Hair follicular keratinocyte (primary cell): ENCODE data around the gene PRDM10. TPM values are rescaled to one million over a fixed set of nuclear protein-coding genes. Genes with fewer than 3 reads are reported as not detected.

Source experiments
- total RNA-seq: library from RNA; depleted of rRNA; stranded (reverse); fragments of >200 nt; gene quantifications from 2 replicates; pipeline ENCODE4 v1.2.3, GENCODE V29; 2015

PRDM10 gene
- 4.0 and 5.3 TPM in 2 replicates for total RNA-seq

GRCh38 chr11:130002352-130002845 lies at the start of gene PRDM10:
Gene PRDM10 (minus strand): TSS chr11:130002835. CDS start chr11:129960964, 41,871 bp downstream.

GRCh38 chr11:129895126-129896041 lies 107.3 kb downstream of the PRDM10 start, which contains the start of gene NFRKB:
Gene NFRKB (minus strand): TSS chr11:129895578. CDS start chr11:129892849, 2,729 bp downstream.

Other genes starting within 250 kb of the PRDM10 start
- gene TMEM45B, start 187.0 kb downstream of the PRDM10 start, total RNA-seq: 3.7 and 9.5 TPM in 2 replicates
- gene NFRKB, start 107.3 kb downstream of the PRDM10 start, total RNA-seq: 23.2 and 23.7 TPM in 2 replicates
- 399 and 607 TPM in 2 replicates for gene APLP2, start 67.1 kb upstream of the PRDM10 start, total RNA-seq
- gene ST14, start 156.9 kb upstream of the PRDM10 start, total RNA-seq: 85.2 and 88.1 TPM in 2 replicates